Panc1 (cell line): ENCODE data around the gene SLC6A19. TPM values are rescaled to one million over a fixed set of nuclear protein-coding genes. Genes with fewer than 3 reads are reported as not detected.
A peak's percentile ranks its signal among the peaks of the same experiment; 100 is the strongest.

Source experiments
- ATAC-seq: fragments of 200-7000 bp; cut with Tn5 transposase; 2 replicates; pipeline ENCODE4 v1.9.1; 2020; ENCODE audit warnings: mild to moderate bottlenecking, moderate library complexity
- BruUV-seq: library from RNA; stranded (reverse); fragments of 400-500 nt; replicated peaks from 2 replicates; lab custom pipeline; 2021; lab: Mats Ljungman, UMichigan
- CTCF ChIA-PET: fragments of 300-600 bp; sonication (Branson Sonifier 250); formaldehyde crosslinking; loops from one replicate; lab custom pipeline; 2022; ENCODE audit warnings: antibody characterized with exemption; lab: Charles Lee
- POLR2A ChIA-PET: fragments of 300-600 bp; sonication (Branson Sonifier 250); formaldehyde crosslinking; loops from one replicate; lab custom pipeline; 2022; ENCODE audit warnings: antibody characterized with exemption; lab: Charles Lee
- DNase-seq: peaks from one replicate; pipeline ENCODE4 v3.0.0-alpha.2; 2010; ENCODE audit warnings: low read depth, low spot score
- H3K27ac ChIP-seq: 2 replicates; pipeline ENCODE4 v1.5.1; 2011; ENCODE audit warnings: mild to moderate bottlenecking, low read length, inconsistent platforms
- H3K27me3 ChIP-seq: fragments of 200-500 bp; sonication (Bioruptor generic); 2 replicates; pipeline ENCODE4 v1.6.0; 2014; ENCODE audit warnings: low read length, inconsistent platforms; ENCODE audit not compliant: control insufficient read depth, insufficient read depth
- H3K36me3 ChIP-seq: fragments of 200-500 bp; sonication (Bioruptor generic); 2 replicates; pipeline ENCODE4 v1.5.1; 2014; ENCODE audit warnings: inconsistent platforms, mild to moderate bottlenecking, low read length, moderate library complexity; ENCODE audit not compliant: control insufficient read depth, insufficient read depth
- H3K4me1 ChIP-seq: 2 replicates; pipeline ENCODE4 v1.5.1; 2011; ENCODE audit warnings: inconsistent platforms, mild to moderate bottlenecking, low read length, moderate library complexity; ENCODE audit not compliant: control insufficient read depth, insufficient read depth
- H3K4me3 ChIP-seq, 2 experiments: 2 replicates each; pipeline ENCODE4 v1.5.1; 2011 to 2012; ENCODE audit warnings: low read depth in 2 of 2, low read length in 2 of 2, mild to moderate bottlenecking in 2 of 2, inconsistent platforms in 1 of 2, moderate library complexity in 1 of 2
- H3K9me3 ChIP-seq: fragments of 200-500 bp; sonication (Bioruptor generic); 2 replicates; pipeline ENCODE4 v1.5.1; 2014; ENCODE audit warnings: low read depth, mild to moderate bottlenecking, inconsistent platforms, low read length, moderate library complexity; ENCODE audit not compliant: control insufficient read depth, insufficient read depth
- POLR2AphosphoS5 ChIP-seq: IDR thresholded peaks from 2 replicates; pipeline ENCODE4 v1.6.1; 2012; ENCODE audit warnings: mild to moderate bottlenecking, low read depth, low read length, moderate library complexity
- REST ChIP-seq, 2 experiments: IDR thresholded peaks; 2 replicates each; pipeline ENCODE4 v1.6.1; 2011 to 2012; ENCODE audit warnings: low read depth in 2 of 2, control low read depth in 1 of 2, low read length in 1 of 2, mild to moderate bottlenecking in 1 of 2, moderate library complexity in 1 of 2; ENCODE audit not compliant: insufficient read depth in 1 of 2
- SIN3A ChIP-seq: IDR thresholded peaks from 2 replicates; pipeline ENCODE4 v1.6.1; 2012; ENCODE audit warnings: low read depth, mild to moderate bottlenecking, low read length, moderate library complexity, borderline replicate concordance; ENCODE audit not compliant: insufficient read depth
- TCF7L2 ChIP-seq: IDR thresholded peaks from 2 replicates; pipeline ENCODE4 v1.6.1; 2011; ENCODE audit warnings: mild to moderate bottlenecking, low read depth, low read length, inconsistent platforms
- in situ Hi-C: cut with HindIII; loops from 2 replicates; pipeline ENCODE4 v1.10.0; 2016; ENCODE audit warnings: low sequenced_read_pairs, low pct_unique_long_range_greater_than_20kb
- intact Hi-C: fragments of 100-400 bp; cut with micrococcal nuclease; formaldehyde crosslinking; loops from one replicate; pipeline ENCODE4 v1.10.0; 2022; ENCODE audit not compliant: unreplicated experiment
- total RNA-seq: library from RNA; stranded (reverse); gene quantifications from one replicate; pipeline ENCODE4 v1.2.1, GENCODE V29; 2021; ENCODE audit not compliant: unreplicated experiment
- TF ChIP-seq, protein P1 (sequence below): fragments of 450-650 bp; IDR thresholded peaks from 2 replicates; pipeline ENCODE4 v1.5.1; 2017; ENCODE audit warnings: mild to moderate bottlenecking

Gene SLC6A19
- total RNA-seq, 1 experiment from 2014 or later = 0.23 TPM

DNA sequence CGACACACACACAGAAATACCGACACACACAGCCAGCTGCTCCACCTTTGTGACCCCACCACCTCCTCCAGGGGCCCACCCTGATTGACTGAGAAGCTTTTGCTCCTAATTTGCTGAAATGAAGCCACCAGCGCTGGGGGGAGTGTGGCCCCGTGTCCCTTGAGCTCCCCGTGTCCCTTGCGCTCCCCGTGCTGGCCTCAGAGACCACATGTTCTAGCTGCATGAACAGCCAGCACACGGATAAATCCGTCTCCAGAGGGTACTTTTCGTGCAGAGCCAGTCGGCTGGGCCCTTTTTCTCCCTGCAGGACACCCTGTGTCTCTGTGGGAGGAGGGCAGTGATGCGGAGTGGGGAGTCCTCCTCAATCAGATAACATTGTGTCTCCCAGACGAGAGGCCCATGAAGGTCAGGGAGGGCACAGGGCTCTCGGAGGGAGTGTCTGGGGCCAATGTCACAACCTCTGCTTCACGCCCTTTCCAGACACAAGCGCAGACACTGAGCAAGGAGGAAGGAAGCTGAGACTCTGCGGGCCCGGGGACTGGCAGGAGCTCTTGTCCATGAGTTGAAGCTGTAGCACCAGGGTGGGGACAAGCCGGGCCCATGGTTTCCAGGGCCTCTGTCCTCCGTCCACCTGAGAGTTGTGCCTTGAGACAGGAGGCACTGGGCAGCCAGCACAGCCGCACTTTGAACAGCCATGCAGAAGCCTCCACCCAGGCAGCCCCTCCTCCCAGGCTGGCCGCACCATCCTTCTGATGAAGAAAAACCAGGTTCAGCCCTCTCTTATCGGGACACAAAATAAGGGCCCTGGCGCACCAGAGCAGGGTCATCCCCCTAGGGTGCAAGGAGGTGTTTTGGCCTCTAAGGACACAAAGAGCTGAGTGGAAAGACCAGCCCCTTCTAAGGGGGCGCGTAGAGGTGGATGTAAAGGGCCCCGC lies 36.4 kb upstream of the SLC6A19 start:
- intact Hi-C loops (loop anchor here (10.0 kb wide), 1 partner anchor 80 kb away; no protein-coding TSS in a partner anchor), in situ Hi-C loops (no loop called here)
- no TSS peak for BruUV-seq
- no peaks in the 10 kb centered on the region for H3K27me3 ChIP-seq
- DNase-seq = no peak
- no peak overlapping the region for H3K4me3 ChIP-seq
- peaks cover 43% of the 10 kb centered on the region for H3K4me1 ChIP-seq
- no peaks in the 10 kb centered on the region for H3K36me3 ChIP-seq
- H3K9me3 ChIP-seq = no peaks in the 10 kb centered on the region
- TF ChIP-seq REST (IDR thresholded peaks at IDR 0.05; ENCODE audit: insufficient read depth in 1 of 2, low read depth in 2 of 2, low read length in 1 of 2) (no peak), SIN3A (no peak), TCF7L2 (no peak), POLR2AphosphoS5 (no peak)
- TF ChIP-seq, protein P1, sequence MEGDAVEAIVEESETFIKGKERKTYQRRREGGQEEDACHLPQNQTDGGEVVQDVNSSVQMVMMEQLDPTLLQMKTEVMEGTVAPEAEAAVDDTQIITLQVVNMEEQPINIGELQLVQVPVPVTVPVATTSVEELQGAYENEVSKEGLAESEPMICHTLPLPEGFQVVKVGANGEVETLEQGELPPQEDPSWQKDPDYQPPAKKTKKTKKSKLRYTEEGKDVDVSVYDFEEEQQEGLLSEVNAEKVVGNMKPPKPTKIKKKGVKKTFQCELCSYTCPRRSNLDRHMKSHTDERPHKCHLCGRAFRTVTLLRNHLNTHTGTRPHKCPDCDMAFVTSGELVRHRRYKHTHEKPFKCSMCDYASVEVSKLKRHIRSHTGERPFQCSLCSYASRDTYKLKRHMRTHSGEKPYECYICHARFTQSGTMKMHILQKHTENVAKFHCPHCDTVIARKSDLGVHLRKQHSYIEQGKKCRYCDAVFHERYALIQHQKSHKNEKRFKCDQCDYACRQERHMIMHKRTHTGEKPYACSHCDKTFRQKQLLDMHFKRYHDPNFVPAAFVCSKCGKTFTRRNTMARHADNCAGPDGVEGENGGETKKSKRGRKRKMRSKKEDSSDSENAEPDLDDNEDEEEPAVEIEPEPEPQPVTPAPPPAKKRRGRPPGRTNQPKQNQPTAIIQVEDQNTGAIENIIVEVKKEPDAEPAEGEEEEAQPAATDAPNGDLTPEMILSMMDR = no peak
- H3K27ac ChIP-seq = peak overlapping the region; percentile 48; the same call in 1 of the 2 replicates
- ChIA-PET POLR2A (interaction anchor here (0.7 kb wide), 1 partner anchor 131 kb away, joined by 3 read pairs; no protein-coding TSS in a partner anchor), CTCF (interaction anchor here (0.6 to 1.1 kb wide), 2 partner anchors 24 to 230 kb away, joined by 3 to 4 read pairs; no protein-coding TSS in a partner anchor)
- ATAC-seq = no peak

DNA sequence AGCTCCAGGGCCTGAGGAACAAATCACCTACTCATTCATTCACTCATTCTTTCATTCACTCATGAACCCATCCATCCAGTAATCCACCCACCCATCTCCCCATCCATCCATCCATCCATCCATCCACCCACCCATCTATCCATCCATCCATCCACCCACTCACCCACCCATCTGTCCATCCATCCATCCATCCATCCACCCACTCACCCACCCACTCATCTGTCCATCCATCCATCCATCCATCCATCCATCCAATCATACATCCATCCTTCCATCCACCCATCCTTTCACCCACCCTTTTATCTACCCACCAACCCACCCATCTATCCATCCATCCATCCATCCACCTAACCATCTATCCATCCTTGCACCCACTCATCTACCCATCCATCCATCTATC lies 35.5 kb upstream of the SLC6A19 start:
- in situ Hi-C loops = no loop called here
- H3K27ac ChIP-seq = 0 out of 2 replicates have a peak overlapping the region, but pooled peaks have one; percentile 48

More for the DNA sequence above, 35.5 kb upstream of the SLC6A19 start:
- ATAC-seq = no peak
- Histone ChIP-seq H3K36me3 (no peaks in the 10 kb centered on the region), H3K4me1 (peaks cover 37% of the 10 kb centered on the region), H3K27me3 (no peaks in the 10 kb centered on the region), H3K4me3 (no peak overlapping the region), H3K9me3 (no peaks in the 10 kb centered on the region)
- intact Hi-C loops = loop anchor here (2.0 to 10.0 kb wide), 2 partner anchors 79 to 243 kb away; no protein-coding TSS in a partner anchor
- DNase-seq = no peak
- TF ChIP-seq SIN3A = no peak
- ChIA-PET CTCF (no interaction called here), POLR2A (no interaction called here)
- no TSS peak for BruUV-seq
